H1 (cell line): ENCODE measurements around the gene UBR3. TPM values are rescaled to one million over a fixed set of nuclear protein-coding genes. Genes with fewer than 3 reads are reported as not detected.

Source experiments
- CHD7 ChIP-seq: fragments of 300-600 bp; sonication (generic); IDR thresholded peaks from 2 replicates; pipeline ENCODE4 v1.7.1; 2012; ENCODE audit warnings: low read length, moderate library complexity, mild to moderate bottlenecking, inconsistent platforms; ENCODE audit not compliant: insufficient replicate concordance
- JUND ChIP-seq: IDR thresholded peaks from 2 replicates; pipeline ENCODE4 v1.6.1; 2011; ENCODE audit warnings: mild to moderate bottlenecking, improper control_type of control experiment, low read length
- KDM4A ChIP-seq: IDR thresholded peaks from one replicate; pipeline ENCODE4 v1.7.1; 2012; ENCODE audit warnings: low read depth, mild to moderate bottlenecking, moderate library complexity, low read length, inconsistent platforms; ENCODE audit not compliant: severe bottlenecking
- POLR2AphosphoS5 ChIP-seq: IDR thresholded peaks from 2 replicates; pipeline ENCODE4 v1.6.1; 2011; ENCODE audit warnings: low read depth, low read length
- SIRT6 ChIP-seq: IDR thresholded peaks from one replicate; pipeline ENCODE4 v1.7.1; 2012; ENCODE audit warnings: low read length, inconsistent platforms
- SP2 ChIP-seq: IDR thresholded peaks from 2 replicates; pipeline ENCODE4 v1.6.1; 2012; ENCODE audit warnings: mild to moderate bottlenecking, low read length, inconsistent platforms
- TCF12 ChIP-seq: IDR thresholded peaks from 2 replicates; pipeline ENCODE4 v1.6.1; 2011; ENCODE audit warnings: low read depth, mild to moderate bottlenecking, low read length
- polyA plus RNA-seq, 7 experiments: library from polyadenylated mRNA; depleted of rRNA in 3 of 7; stranded (reverse) in 5 of 7; unstranded in 2 of 7; fragments of >200 nt in 5 of 7; fragments of 200-250 nt in 2 of 7; gene quantifications; 1 replicate in 5 of 7; 2 replicates in 1 of 7; 4 replicates in 1 of 7; pipeline versions ENCODE4 v1.2.1 to v1.2.3, GENCODE V29; 2011 to 2013; ENCODE audit warnings: missing spikeins in 2 of 7, mixed read lengths in 2 of 7
- total RNA-seq: library from RNA; stranded (reverse); fragmentation: NEBNext Ultra II Directional; extraction: Animal tissue kit (Norgen Biotek cat#: 25700); gene quantifications from 2 replicates; pipeline ENCODE4 v1.2.1, GENCODE V29; 2021

UBR3 gene
- total and polyA plus RNA-seq, 2 of the 8 experiments (the other 6 are each of a cell fraction or from before 2014, with no cell fraction given), result 3.7 to 17.7 TPM

DNA sequence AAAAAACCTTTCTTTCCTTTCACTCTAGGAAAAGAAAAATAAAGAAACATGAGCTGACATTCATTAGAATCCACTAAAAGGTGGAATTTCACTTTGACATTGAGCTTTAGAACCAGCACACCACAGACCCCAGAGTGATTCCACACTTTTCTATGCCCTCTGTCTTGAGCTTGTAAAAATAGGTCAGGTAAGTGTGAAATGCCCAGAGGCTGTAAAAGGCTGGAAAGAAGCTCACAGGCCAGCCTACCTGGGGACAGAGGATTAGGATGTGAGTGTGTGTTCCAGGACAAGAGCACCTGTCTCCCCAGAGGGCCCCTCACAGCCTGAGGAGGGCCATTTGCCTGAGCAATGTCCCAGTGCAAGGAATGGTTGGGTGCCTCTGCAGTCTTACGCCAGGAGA lies 294.4 kb downstream of the UBR3 start (continued):
- TF ChIP-seq CHD7, result no peak
- TF ChIP-seq TCF12, result no peak
- no peak for TF ChIP-seq KDM4A
- no peak for TF ChIP-seq SP2
- TF ChIP-seq JUND, result no peak
- no peak for TF ChIP-seq SIRT6
- no peak for TF ChIP-seq POLR2AphosphoS5
